Pancreas (tissue), 10 donors: ENCODE measurements around the gene HLA-DQB1. TPM values are rescaled to one million over a fixed set of nuclear protein-coding genes. Genes with fewer than 3 reads are reported as not detected.
"Not testable (repeated sequence)": the region's sequence is repeated elsewhere in the genome, so short reads cannot be mapped to it uniquely, and the experiment has no call there.

Experiments
- ATAC-seq, 4 donors: fragments of 200-7000 bp; cut with Tn5 transposase; one replicate each; pipeline versions ENCODE4 v1.8.0 to v1.9.1; 2020; ENCODE audit warnings: mild to moderate bottlenecking in 4 of 4, moderate library complexity in 4 of 4
- DNase-seq, 6 donors: peaks; one replicate each; pipeline ENCODE4 v3.0.0-alpha.2; 2020
- FAIRE-seq: peaks from 2 replicates; lab custom pipeline; 2012; peaks lifted over from hg19 to GRCh38; lab: Jason Lieb, UNC
- H3K27ac ChIP-seq, 4 donors: fragments of 200-600 bp; sonication (generic); 1 replicate in 3 of 4; 2 replicates in 1 of 4; pipeline versions ENCODE4 v1.5.0 to v1.8.0; 2020
- H3K27me3 ChIP-seq, 4 donors: fragments of 200-600 bp; one replicate each; pipeline ENCODE4 v1.8.0; 2021
- H3K36me3 ChIP-seq, 3 donors: fragments of 200-600 bp; sonication (generic) in 1 of 3; one replicate each; pipeline versions ENCODE4 v1.5.0 to v1.8.0; 2020 to 2021
- H3K4me1 ChIP-seq, 3 donors: fragments of 200-600 bp; one replicate each; pipeline ENCODE4 v1.8.0; 2021
- H3K4me3 ChIP-seq, 4 donors: fragments of 200-600 bp; sonication (generic) in 2 of 4; one replicate each; pipeline versions ENCODE4 v1.5.0 to v1.8.0; 2020 to 2021
- H3K9me3 ChIP-seq, 4 donors: fragments of 200-600 bp; one replicate each; pipeline ENCODE4 v1.8.0; 2021
- WGBS, 2 donors: extraction: QIAGEN DNeasy Blood & Tissue Kit; methylation state at CpG; one replicate each; pipeline ENCODE4 v1.1.7; 2013; 5-methylcytosine and 5-hydroxymethylcytosine counted together
- intact Hi-C, 3 donors: fragments of 100-400 bp; cut with DNase I; formaldehyde crosslinking; loops; one replicate each; pipeline versions ENCODE4 v1.11.1 to v1.14.2; 2022
- polyA plus RNA-seq, 2 donors: library from polyadenylated mRNA; stranded (reverse); fragments of 200-250 nt; gene quantifications; one replicate each; pipeline ENCODE4 v1.2.3, GENCODE V29; 2013
- total RNA-seq, 6 donors: library from RNA; stranded (reverse); fragmentation: NEBNext Ultra II Directional in 4 of 6; extraction: Animal tissue kit (Norgen Biotek cat#: 25700) in 4 of 6; gene quantifications; one replicate each; pipeline versions ENCODE4 v1.2.1 to v1.2.4, GENCODE V29; 2021 to 2023
- TF ChIP-seq, protein P1 (sequence below), 4 donors: fragments of 200-600 bp; sonication (generic) in 3 of 4; IDR thresholded peaks; one replicate each; pipeline versions ENCODE4 v1.5.0 to v1.8.0; 2021; ENCODE audit warnings: antibody characterized with exemption in 4 of 4
- donor health status: healthy with polysubstance abuse.
- donor health status: DM: no; HTN: no; CAD: no; lungs with moderate emphysema.
- donor health status: DM: no; HTN: no; CAD: no.
- donor health status: control.
- donor health status: control.
- donor health status: Bipolar disorder and iron deficiency.
- donor health status: DM: yes; HTN: yes; CAD: no.
- donor health status: DM: no; HTN: no; CAD: no.
- donor health status: DM: no; HTN: no; CAD: no.
- donor health status: DM: yes; HTN: yes; CAD: no.

HLA-DQB1 gene
- total and polyA plus RNA-seq, 8 donors, result 0.63 to 24.7 (median 5.8) TPM

DNA sequence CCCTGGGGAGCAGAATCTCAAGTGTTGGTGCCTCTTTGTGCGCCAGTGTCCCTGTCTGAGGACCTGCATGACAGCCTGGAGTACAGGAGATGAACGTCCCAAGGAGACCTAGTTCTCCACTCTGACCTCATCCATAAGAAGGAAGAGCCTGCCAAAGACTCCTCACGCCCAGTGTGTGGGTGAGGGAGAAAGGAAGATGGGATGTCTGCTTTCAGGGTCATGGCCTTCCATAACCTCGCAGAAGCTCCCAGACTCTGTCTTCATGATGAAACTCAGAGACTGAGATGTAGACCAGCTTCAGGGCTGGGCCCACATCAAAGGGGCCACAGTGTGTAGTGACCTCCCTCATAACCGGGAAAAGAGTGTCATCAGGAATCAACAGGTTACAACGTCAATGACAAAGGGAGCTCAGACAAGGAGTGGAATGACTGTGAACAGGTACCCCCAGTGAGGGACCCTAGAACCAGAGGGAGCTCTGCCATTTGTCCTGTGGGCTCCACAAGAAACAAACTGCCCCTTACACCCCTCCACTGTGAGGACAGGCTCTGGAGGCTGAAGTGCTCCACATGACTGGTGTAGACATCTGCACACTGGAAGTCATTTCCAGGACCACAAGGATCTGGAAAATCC, 8.1 kb downstream of the HLA-DQB1 start:
- H3K27ac ChIP-seq, result no peak overlapping the region
- H3K4me3 ChIP-seq, result no peak overlapping the region
- no peaks in the 10 kb centered on the region for H3K36me3 ChIP-seq
- ATAC-seq (no peak), FAIRE-seq (no peak), DNase-seq (no peak)
- H3K9me3 ChIP-seq, result no peaks in the 10 kb centered on the region
- H3K27me3 ChIP-seq, result no peaks in the 10 kb centered on the region
- intact Hi-C loops, result no loop called here
- WGBS, 2 donors, result 33 to 35% methylated on average over 6 of the region's 6 CpGs
- H3K4me1 ChIP-seq, result no peaks in the 10 kb centered on the region
- TF ChIP-seq, protein P1, sequence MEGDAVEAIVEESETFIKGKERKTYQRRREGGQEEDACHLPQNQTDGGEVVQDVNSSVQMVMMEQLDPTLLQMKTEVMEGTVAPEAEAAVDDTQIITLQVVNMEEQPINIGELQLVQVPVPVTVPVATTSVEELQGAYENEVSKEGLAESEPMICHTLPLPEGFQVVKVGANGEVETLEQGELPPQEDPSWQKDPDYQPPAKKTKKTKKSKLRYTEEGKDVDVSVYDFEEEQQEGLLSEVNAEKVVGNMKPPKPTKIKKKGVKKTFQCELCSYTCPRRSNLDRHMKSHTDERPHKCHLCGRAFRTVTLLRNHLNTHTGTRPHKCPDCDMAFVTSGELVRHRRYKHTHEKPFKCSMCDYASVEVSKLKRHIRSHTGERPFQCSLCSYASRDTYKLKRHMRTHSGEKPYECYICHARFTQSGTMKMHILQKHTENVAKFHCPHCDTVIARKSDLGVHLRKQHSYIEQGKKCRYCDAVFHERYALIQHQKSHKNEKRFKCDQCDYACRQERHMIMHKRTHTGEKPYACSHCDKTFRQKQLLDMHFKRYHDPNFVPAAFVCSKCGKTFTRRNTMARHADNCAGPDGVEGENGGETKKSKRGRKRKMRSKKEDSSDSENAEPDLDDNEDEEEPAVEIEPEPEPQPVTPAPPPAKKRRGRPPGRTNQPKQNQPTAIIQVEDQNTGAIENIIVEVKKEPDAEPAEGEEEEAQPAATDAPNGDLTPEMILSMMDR (IDR thresholded peaks at IDR 0.05), result no peak

DNA sequence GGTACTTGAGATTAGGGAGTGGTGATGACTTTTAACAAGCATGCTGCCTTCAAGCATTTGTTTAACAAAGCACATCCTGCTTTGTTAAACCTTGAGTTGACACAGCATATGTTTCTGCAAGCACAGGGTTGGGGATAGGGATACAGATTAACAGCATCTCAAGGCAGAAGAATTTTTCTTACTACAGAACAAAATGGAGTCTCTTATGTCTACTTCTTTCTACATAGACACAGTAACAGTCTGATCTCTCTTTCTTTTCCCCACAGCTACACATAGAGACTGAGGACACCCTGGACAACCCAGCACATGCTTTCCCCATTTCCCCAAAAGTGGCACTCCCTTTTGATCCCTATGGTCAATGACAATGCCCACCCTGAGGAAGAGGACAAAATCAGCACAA, 8.6 kb downstream of the HLA-DQB1 start:
- H3K9me3 ChIP-seq, intact Hi-C loops, H3K4me3 ChIP-seq, H3K27ac ChIP-seq, H3K4me1 ChIP-seq, FAIRE-seq, DNase-seq, H3K27me3 ChIP-seq, H3K36me3 ChIP-seq, ATAC-seq: not testable (repeated sequence)

DNA sequence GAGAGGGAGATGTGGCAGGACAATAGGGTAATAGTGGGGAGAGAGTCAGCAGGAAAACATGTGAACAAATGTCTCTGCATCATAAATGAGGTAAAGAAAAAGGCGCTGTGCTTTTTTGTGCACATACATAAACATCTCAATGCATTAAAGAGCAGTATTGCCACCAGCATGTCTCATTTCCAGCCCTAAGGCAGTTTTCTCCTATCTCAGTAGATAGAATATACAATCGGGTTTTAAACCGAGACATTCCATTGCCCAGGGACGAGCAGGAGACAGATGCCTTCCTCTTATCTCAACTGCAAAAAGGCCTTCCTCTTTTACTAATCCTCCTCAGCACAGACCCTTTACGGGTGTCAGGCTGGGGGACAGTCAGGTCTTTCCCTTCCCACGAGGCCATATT, 9.1 kb downstream of the HLA-DQB1 start:
- H3K36me3 ChIP-seq, H3K27ac ChIP-seq, H3K4me1 ChIP-seq, H3K27me3 ChIP-seq, FAIRE-seq, intact Hi-C loops, DNase-seq, H3K9me3 ChIP-seq, H3K4me3 ChIP-seq, ATAC-seq: not testable (repeated sequence)
- WGBS, 2 donors, result 44 to 53% methylated on average over 5 of the region's 6 CpGs

DNA sequence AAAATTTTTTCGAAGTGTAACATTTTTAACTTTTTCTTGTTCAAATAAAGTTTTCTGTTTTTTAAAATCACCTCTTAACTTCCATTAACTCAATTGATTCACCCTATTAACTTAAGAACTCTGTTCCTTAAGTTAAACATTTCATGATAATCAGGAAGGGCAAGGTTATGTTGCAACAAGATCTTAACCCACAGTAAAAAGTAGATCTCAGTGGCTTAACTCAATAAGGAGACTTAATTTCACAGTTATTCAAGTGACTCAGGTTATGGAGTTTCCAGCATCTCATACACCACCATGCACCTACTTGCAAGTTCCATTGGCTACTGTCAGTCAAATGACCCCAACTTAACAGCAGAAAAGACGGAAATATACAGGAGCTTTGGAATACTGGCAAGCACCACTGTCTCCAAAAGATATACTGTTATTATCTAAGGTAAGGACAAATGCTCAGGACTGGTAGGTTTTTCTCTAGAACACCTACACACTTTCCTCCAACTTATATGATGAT, 11.2 kb downstream of the HLA-DQB1 start:
- Histone ChIP-seq H3K4me1 (no peaks in the 10 kb centered on the region), H3K4me3 (no peak overlapping the region), H3K27me3 (no peaks in the 10 kb centered on the region), H3K36me3 (no peaks in the 10 kb centered on the region), H3K9me3 (no peaks in the 10 kb centered on the region), H3K27ac (no peak overlapping the region)
- DNase-seq, result no peak
- no peak for ATAC-seq
- TF ChIP-seq, protein P1 (IDR thresholded peaks at IDR 0.05), result no peak
- FAIRE-seq, result no peak
- intact Hi-C loops, result no loop called here
- WGBS, 2 donors, result 77 to 78% methylated on average over 2 of the region's 2 CpGs

DNA sequence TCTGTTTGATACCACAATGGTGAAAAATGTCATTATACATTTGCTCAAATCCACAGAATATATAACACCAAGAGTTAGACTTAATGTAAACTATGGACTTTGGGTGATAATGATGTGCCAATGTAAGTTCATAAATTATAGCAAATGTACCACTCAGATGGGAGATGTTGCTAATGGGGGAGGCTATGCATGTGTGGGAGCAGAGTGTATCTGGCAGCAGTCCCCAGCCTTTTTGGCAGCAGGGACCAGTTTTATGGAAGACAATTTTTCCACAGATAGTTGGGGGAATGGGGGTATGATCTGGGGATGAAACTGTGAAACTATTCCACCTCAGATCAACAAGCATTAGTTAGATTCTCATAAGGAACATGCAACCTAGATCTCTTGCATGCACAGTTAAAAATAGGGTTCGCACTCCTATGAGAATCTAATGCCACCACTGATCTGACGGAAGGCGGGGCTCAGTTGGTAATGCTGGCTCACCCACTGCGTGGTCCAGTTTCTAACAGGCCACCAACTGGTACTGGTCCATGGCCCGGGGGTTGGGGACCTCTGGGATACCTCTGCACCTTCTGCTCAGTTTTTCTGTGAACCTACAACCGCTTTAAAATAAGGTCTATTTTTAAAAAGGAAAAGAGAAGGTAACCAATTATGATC, 21.3 kb downstream of the HLA-DQB1 start:
- DNase-seq (no peak), FAIRE-seq (no peak), ATAC-seq (no peak)
- intact Hi-C loops, result no loop called here
- no peak overlapping the region for H3K4me3 ChIP-seq
- H3K36me3 ChIP-seq, result no peaks in the 10 kb centered on the region
- no peaks in the 10 kb centered on the region for H3K9me3 ChIP-seq
- TF ChIP-seq, protein P1 (IDR thresholded peaks at IDR 0.05), result no peak
- H3K4me1 ChIP-seq, result no peaks in the 10 kb centered on the region
- H3K27ac ChIP-seq, result no peak overlapping the region
- 79 to 82% methylated on average over 6 of the region's 6 CpGs for WGBS, 2 donors
- no peaks in the 10 kb centered on the region for H3K27me3 ChIP-seq

DNA sequence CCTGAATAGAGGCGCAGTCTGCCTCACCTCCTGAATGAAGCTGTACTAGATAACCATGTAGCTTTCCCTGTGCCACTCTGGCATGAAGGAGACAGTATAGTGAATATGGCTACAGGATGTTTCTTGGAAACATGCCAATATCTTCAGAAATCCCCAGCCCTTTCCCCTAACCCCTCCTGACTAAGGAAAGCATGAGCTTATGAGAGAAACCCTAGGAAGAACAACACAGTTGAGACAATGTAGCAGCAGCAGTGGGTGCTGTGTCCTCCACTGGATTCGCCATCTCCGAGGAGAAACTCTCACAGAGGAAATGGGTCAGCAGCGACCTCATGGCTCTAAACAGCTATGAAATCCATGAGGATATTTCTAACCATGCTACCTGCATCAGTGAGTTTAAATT, 22.6 kb downstream of the HLA-DQB1 start:
- DNase-seq, result no peak
- Histone ChIP-seq H3K36me3 (no peaks in the 10 kb centered on the region), H3K27ac (no peak overlapping the region), H3K9me3 (no peaks in the 10 kb centered on the region), H3K4me1 (no peaks in the 10 kb centered on the region), H3K4me3 (no peak overlapping the region), H3K27me3 (no peaks in the 10 kb centered on the region)
- intact Hi-C loops, result no loop called here
- ATAC-seq, result no peak
- no peak for FAIRE-seq
- WGBS, 2 donors, result 67 to 79% methylated on average over 4 of the region's 4 CpGs
- TF ChIP-seq, protein P1 (IDR thresholded peaks at IDR 0.05), result no peak
